ENCODE data around the gene CERS4. TPM values are rescaled to one million over a fixed set of nuclear protein-coding genes. Genes with fewer than 3 reads are reported as not detected.

Gene CERS4
- total and polyA plus RNA-seq, 2 donors (not counting 1 experiment from before 2014, with no cell fraction given): 104 to 125 TPM

- POLR2A ChIA-PET: no interaction called here
- 100% methylated on average over 8 of the region's 9 CpGs for WGBS (ENCODE audit: insufficient coverage)
These were observed 52.2 kb downstream of the CERS4 start for GRCh38 chr19:8261347-8261746.

GRCh38 chr19:8261881-8262280 is 52.7 kb downstream of the CERS4 start:
- TF ChIP-seq CTCF (IDR thresholded peaks at IDR 0.05) (no peak), EZH2 (IDR thresholded peaks at IDR 0.05; ENCODE audit: borderline replicate concordance, insufficient read depth, low read depth, low read length, poor library complexity, severe bottlenecking) (no peak)
- CTCF ChIA-PET: interaction anchor here (0.8 kb wide), 1 partner anchor 80 kb away, joined by 3 read pairs; no protein-coding TSS in a partner anchor
- DNase-seq: no peak
- no peak overlapping the region for H3K4me2 ChIP-seq (replicated peaks; ENCODE audit: low read depth, low read length, poor library complexity, severe bottlenecking)
- H4K20me1 ChIP-seq (ENCODE audit: control insufficient read depth, insufficient read depth, low read length, poor library complexity, severe bottlenecking): no peaks in the 10 kb centered on the region
- Mint-ChIP-seq H3K4me1 (no peaks in the 10 kb centered on the region), H3K9me3 (ENCODE audit: insufficient read depth) (no peaks in the 10 kb centered on the region), H3K27me3 (no peaks in the 10 kb centered on the region), H3K4me3 (no peak overlapping the region), H3K27ac (no peak overlapping the region)
- ATAC-seq (ENCODE audit: low read depth): no peak
- intact Hi-C loops (cut with micrococcal nuclease): no loop called here
- POLR2A ChIA-PET: no interaction called here
- no peak overlapping the region for H2AFZ ChIP-seq (ENCODE audit: insufficient read depth, low read depth, low read length, poor library complexity, severe bottlenecking)
- WGBS (ENCODE audit: insufficient coverage): 78% methylated on average over 11 of the region's 14 CpGs
- no peaks in the 10 kb centered on the region for H3K9me3 ChIP-seq (ENCODE audit: control extremely low read depth in 1 of 3, control insufficient read depth in 2 of 3, insufficient read depth in 1 of 3, low read length in 2 of 3)
- no peaks in the 10 kb centered on the region for H3K27me3 ChIP-seq (replicated peaks in 1 of 4; ENCODE audit: control extremely low read depth in 1 of 4, control insufficient read depth in 3 of 4, insufficient read depth in 4 of 4, low read length in 3 of 4)
- H3K4me1 ChIP-seq (ENCODE audit: control insufficient read depth in 2 of 2, insufficient read depth in 2 of 2, low read length in 2 of 2): no peaks in the 10 kb centered on the region
- H3K79me2 ChIP-seq (ENCODE audit: control insufficient read depth, insufficient read depth, low read length): no peaks in the 10 kb centered on the region
- peaks cover 2 to 31% of the 10 kb centered on the region in 2 experiments for H3K36me3 ChIP-seq (replicated peaks in 1 of 2; ENCODE audit: control extremely low read depth in 1 of 2, control insufficient read depth in 1 of 2, extremely low read depth in 1 of 2, insufficient read depth in 2 of 2, low read length in 1 of 2)
- no peak overlapping the region for H3K9ac ChIP-seq (ENCODE audit: low read length)
- no peak overlapping the region for H3K27ac ChIP-seq (ENCODE audit: low read length in 2 of 2)
- no peak overlapping the region for H3K4me3 ChIP-seq (ENCODE audit: control extremely low read depth in 1 of 5, extremely low read depth in 1 of 5, insufficient read depth in 1 of 5, low read depth in 2 of 5, low read length in 4 of 5)

More at GRCh38 chr19:8261347-8261746, 52.2 kb downstream of the CERS4 start:
- Histone ChIP-seq H3K27me3 (replicated peaks in 1 of 4; ENCODE audit: control extremely low read depth in 1 of 4, control insufficient read depth in 3 of 4, insufficient read depth in 4 of 4, low read length in 3 of 4) (no peaks in the 10 kb centered on the region), H3K4me2 (replicated peaks; ENCODE audit: low read depth, low read length, poor library complexity, severe bottlenecking) (no peak overlapping the region), H3K27ac (ENCODE audit: low read length in 2 of 2) (no peak overlapping the region), H3K9ac (ENCODE audit: low read length) (no peak overlapping the region), H3K4me1 (ENCODE audit: control insufficient read depth in 2 of 2, insufficient read depth in 2 of 2, low read length in 2 of 2) (no peaks in the 10 kb centered on the region), H3K79me2 (ENCODE audit: control insufficient read depth, insufficient read depth, low read length) (no peaks in the 10 kb centered on the region), H3K36me3 (replicated peaks in 1 of 2; ENCODE audit: control extremely low read depth in 1 of 2, control insufficient read depth in 1 of 2, extremely low read depth in 1 of 2, insufficient read depth in 2 of 2, low read length in 1 of 2) (peaks cover 2 to 36% of the 10 kb centered on the region in 2 experiments), H4K20me1 (ENCODE audit: control insufficient read depth, insufficient read depth, low read length, poor library complexity, severe bottlenecking) (peaks cover 2% of the 10 kb centered on the region), H3K9me3 (ENCODE audit: control extremely low read depth in 1 of 3, control insufficient read depth in 2 of 3, insufficient read depth in 1 of 3, low read length in 2 of 3) (no peaks in the 10 kb centered on the region), H2AFZ (ENCODE audit: insufficient read depth, low read depth, low read length, poor library complexity, severe bottlenecking) (no peak overlapping the region), H3K4me3 (ENCODE audit: control extremely low read depth in 1 of 5, extremely low read depth in 1 of 5, insufficient read depth in 1 of 5, low read depth in 2 of 5, low read length in 4 of 5) (no peak overlapping the region)
- Mint-ChIP-seq H3K4me3 (no peak overlapping the region), H3K27me3 (no peaks in the 10 kb centered on the region), H3K4me1 (no peaks in the 10 kb centered on the region), H3K9me3 (ENCODE audit: insufficient read depth) (no peaks in the 10 kb centered on the region), H3K27ac (no peak overlapping the region)
- ATAC-seq (ENCODE audit: low read depth) (no peak), DNase-seq (no peak)
- TF ChIP-seq CTCF (IDR thresholded peaks at IDR 0.05): no peak
- TF ChIP-seq EZH2 (IDR thresholded peaks at IDR 0.05; ENCODE audit: borderline replicate concordance, insufficient read depth, low read depth, low read length, poor library complexity, severe bottlenecking): no peak
- intact Hi-C loops (cut with micrococcal nuclease): no loop called here
- CTCF ChIA-PET: no interaction called here
